NT2/D1 (cell line): ENCODE data around the gene HAND2.

Experiments used
- SUZ12 ChIP-seq: IDR thresholded peaks from 2 replicates; pipeline ENCODE4 v1.6.1; 2011; ENCODE audit not compliant: insufficient read length, insufficient read depth; ENCODE audit errors: extremely low read depth
- YY1 ChIP-seq: IDR thresholded peaks from 2 replicates; pipeline ENCODE4 v1.6.1; 2011; ENCODE audit not compliant: insufficient read length, insufficient read depth

- TF ChIP-seq SUZ12 (no peak), YY1 (no peak)
These were observed 30.1 kb downstream of the HAND2 start for GRCh38 chr4:173499658-173500535.
